HG02571 (cell line): ENCODE measurements around the gene HCN4.

Source experiments
- ATAC-seq: cut with Tn5 transposase; IDR thresholded peaks from one replicate; pipeline ENCODE4 v1.9.1; 2021; ENCODE audit warnings: mild to moderate bottlenecking, moderate library complexity; ENCODE audit not compliant: unreplicated experiment

HCN4 gene

DNA sequence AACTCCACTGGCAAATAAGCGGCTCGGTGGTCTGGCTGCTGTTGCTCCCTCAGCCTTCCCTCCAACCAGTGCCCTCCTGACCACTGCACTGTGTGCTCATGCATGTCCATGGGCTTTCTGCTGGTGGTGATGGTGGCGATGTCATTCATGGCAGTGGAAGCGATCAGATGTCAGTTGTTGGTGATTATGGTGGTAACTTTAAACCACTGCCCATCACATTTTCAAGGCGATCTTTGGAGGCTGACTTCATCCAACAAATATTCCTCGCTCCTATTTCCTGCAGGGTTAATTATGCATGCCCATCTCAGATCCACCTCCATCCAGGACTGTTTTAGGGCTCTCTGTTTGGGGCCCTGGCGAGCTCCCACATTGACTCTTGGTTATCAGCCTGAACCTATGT, 13.4 kb upstream of the HCN4 start:
- no peak for ATAC-seq

DNA sequence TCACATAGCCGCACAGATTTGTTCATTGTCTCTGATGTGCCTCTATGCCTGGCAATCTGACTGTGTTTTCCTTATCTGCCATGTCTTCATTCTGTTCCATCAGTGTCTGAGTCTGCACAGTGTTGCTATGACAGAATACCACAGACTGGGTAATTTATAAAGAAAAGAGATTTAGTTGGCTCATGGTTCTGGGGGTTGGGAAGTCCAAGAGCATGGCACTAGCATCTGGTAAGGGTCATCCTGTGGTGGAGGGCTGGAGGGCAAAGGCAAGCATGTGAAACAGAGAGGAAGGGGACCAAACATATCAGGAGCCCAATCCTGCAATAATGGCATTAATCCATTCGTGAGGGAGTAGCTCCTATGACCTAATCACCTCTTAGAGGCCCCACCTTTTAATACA, 11.9 kb upstream of the HCN4 start:
- no peak for ATAC-seq

DNA sequence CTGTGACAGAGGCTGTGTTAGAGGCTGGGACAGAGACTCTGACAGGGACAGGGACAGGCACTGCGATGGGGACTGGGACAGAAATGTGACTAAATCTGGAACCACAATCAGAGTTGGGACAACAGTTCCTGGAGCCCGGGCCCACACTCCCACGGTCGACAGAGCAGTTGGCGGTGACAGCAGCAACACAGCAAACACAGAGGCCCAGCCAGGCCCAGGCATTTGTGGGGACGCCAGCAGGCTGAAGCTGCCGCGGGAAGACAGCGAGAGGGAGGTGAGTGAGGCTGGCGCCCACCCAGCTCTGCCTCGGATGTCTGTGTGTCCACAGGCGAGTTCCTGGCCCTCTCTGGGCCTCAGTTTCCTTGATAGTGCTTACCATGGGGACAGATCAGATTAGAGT, 9.3 kb upstream of the HCN4 start:
- ATAC-seq: no peak

DNA sequence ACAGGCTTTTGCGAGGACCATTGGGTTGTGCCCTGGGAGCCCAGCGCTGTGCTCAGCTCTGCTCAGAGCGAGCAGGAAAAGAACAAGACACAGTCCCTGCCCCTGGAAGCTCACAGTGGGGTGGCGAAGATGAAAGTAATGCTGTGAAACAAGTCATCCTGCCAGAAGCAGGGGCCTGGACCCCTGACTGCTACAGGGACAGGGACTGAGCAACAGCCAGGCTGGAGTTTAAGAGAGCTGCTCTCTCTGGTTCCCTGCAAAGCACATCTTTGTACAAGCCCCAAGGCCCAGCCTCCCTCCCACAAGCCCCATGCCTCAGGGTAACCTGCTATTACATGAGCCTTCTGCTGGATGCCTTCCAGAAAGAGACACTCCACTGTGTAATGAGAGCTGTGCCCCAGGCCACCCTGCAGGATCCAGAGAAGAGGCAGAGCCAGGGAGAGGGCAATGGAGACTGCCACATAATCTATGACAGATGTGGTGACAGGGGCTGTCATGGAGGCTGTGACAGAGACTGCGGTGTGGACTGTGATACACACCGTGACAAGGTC, 7.1 kb upstream of the HCN4 start:
- ATAC-seq: no peak

DNA sequence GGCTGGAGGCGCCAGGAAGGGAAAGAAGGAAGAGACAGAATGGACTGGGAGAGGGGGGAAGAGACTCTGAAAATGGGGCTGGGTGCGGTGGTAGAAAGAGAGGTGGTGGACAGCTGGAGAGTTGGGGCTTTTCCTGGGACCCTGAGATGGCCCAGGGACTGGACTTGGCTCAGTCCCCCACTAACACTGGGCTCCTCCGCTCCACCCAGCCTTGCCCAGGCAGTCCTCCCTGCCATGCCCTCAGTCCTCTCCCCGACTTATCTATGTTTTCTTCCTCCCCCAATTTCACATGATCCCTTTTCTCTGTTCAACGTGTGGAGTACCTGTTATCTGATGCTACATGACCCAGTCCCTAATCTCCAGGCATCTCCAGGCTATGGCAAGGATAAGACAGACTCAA, 6.3 kb upstream of the HCN4 start:
- ATAC-seq: no peak

DNA sequence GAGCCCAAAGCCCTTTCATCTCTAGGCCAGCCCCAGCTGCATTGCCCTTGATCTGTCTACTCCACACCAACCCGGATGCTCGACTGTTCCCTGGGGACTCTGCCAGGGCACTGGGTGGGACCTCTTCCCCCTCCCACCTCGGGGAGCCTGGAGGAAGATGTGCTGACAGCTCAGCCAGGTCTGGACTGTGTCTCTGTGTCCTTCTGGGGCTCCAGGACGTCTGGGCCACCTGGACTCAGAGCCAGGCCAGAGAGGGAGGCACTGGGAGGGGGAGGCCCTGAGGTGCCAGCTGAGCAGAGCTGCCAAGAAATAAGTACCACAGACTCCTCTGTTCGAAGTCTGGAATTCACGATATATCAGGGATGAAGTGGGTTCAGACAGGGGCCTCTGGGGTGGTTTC, 5.8 kb upstream of the HCN4 start:
- ATAC-seq: no peak

DNA sequence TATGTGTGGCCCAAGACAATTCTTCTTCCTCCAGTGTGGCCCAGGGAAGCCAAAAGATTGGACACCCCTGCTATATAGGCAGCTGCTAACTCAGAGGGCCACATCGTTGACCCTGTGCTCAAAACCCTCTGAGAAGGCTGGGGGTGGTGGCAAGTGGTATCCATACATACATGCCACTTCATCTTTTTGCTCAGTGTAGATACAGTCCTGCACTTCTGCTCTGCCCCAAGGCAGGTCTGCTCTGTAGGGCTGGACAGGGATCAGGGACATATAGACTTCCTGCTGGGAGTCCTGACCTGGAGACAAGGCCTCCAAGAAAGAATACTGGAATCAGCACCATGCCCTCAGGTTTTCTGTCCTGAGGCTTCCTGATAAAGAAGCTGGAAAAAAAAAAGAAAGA, 4.5 kb upstream of the HCN4 start:
- ATAC-seq: no peak

DNA sequence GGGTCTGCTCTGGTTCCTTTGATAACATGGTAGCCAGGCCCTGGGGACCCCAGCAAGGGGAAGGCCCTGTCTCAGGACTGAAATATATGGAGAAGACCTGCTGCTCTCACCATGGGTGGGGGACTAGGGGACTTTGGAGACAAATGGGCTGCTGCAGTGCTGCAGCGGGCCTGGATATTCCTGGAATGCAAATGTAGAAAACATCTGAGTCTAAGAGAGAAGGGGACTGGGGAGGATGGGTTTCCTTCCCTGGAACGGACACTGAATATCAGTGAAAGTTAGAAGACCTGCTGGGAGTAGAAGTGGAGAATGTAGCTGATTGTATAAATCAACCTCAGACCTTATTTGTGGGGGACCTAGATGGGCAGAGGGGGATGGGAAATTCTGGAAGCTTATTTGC, 3.1 kb upstream of the HCN4 start:
- no peak for ATAC-seq

DNA sequence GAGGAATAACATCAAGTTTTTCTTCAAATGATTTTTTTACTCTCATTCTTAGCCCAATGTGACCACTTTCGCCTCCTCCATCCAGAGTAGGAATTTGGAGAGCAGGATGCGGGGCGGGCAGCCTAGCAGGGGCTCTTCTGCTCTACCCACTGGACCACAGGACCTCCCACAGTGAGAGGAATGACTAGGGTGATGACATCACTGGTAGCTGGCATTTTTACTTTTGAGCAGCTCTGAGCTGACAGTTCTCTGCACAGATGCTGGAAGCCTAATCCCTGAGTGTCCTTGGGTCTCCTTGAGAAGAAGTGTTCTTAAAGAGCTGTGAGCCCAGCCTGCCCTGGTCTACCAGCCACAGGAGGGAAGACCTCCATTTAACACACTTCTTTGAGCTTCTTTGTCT, 1.4 kb upstream of the HCN4 start:
- ATAC-seq: no peak

DNA sequence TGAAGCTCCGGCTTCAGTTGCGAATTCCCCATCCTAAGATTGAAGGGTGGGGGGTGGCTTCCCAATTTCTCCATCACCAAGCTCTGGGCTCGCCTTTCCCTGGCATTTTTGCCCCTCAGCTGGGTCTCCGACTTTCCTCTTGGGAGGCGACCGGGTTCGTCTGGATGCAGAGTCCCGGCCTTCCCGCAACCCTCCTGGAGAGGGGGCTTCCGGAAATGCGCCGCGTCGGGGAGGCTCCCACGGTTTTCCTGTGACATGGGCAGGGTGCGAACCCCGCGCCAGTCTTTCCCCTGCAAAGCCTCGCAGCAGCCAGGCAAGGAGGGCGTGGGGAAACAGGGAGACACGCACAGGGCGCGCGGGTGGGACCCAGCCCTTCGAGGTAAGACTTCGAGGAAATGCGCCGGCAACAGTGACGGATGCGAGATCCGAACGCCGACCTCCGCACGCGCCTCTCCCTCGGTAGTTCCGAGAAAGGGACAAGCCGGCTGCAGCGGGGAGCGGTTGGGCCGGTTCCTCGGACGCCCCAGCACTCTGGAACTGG, 466 bp upstream of the HCN4 start:
- no peak for ATAC-seq

DNA sequence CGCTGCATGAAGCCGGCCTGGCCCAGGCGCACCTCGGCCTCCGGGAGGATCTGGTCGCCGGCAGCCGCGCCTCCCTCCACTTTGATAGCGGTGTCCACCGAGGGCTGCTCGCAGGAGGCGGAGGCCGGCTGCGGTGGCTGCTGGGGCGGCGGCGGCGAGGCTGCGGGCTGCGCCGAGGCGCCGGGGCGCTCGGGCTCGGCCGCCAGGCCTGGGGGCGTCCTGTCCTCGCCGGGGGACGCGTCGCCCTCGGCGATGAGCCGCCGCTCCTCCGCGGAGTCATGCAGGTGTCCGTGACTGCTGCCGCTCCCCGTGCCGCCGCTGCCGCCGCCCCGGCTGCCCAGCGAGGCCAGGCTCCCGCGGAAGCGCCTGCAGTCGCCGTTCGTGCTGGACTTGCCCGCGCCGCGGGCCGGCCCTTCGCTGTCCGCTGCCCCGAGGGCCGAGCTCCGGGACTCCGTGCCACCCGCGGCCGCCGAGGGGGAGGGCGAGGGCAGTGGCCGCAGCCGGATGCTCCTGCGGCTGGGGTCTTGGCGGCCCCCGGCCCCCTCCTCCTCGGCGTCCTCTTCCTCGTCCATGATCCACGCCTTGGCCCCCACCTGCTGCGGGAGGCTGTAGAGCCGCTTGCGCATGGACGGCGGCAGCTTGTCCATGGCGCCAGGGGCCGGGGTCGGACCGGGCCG, 996 bp downstream of the HCN4 start:
- ATAC-seq: no peak

DNA sequence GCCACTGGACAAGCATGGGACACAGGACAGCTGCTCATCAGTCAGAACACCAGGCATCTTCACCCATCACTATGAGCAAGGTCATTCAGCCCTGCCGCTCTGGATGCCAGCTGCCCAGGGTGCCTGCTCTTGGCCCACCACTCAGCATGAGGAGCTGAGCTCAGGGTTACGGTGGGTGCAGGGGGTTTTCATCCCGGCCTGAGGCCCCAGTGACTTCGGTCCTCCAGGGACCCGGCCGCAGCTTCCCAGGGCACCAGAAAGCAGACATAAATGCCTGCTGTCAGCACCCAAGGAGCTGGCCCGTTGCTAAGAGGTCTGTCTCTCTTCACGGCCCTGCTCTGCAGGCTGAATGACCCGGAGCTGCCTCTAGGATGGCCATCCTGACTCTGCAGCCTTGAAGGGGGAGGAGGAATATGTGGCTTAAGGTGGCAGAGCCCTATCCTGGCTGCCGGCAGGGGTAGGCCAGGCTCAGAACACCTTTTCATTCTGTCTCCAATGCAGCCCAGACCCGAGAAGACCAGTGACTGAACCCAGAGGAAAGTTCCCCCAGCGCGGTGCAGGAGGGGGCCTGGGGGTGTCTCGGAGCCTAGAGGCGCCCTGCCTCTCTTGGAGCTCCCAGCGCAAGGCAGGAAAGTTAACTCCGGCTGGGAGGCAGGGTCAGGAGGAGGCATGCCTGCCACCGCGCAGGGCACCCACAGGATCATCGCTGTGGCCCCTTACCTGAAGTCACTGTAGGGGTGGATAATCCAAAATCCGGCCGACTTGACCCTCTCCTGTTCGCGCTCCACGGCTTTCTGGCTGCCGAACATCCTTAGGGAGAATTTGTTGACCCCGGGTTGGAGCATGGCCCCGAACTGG, 1.8 kb downstream of the HCN4 start:
- no peak for ATAC-seq

DNA sequence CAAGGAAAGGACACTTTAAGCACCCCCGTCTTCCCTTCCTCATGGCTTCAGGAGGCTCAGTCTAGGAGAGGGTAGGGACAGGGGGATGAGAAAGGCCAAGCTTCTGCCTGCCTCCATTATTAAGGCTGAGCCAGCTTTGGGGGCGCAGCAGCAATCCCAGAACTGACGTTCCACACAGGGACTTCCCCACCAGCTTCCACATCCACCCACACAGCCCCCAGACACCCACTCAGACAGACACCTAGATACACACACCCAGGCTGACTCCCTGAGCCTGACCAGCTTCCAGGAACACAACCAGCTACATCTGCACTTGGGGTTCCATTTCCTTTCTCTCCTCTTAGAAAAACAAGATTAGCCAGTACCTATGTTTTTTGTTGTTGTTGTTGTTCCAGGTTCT, 4.7 kb downstream of the HCN4 start:
- ATAC-seq: no peak

DNA sequence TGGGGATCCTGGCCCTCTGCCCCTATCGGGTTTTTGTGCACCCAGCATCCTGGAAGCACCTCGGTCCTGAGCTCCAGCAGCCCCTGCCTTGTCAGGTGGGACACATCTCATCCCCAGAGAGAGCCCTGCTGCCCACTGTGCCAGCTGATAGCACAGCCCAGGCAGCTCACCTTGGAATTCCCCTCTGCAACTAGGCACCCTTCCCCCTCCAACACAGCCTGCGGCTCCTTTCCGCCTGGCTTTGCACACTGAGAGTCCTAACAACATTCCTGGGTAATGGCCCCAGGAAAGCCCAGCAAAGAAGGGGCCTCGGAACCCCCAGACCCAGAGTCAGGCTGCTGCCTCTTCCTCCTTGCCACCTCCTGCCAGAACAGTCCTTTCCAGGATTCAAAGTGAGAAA, 5.9 kb downstream of the HCN4 start:
- ATAC-seq: no peak

DNA sequence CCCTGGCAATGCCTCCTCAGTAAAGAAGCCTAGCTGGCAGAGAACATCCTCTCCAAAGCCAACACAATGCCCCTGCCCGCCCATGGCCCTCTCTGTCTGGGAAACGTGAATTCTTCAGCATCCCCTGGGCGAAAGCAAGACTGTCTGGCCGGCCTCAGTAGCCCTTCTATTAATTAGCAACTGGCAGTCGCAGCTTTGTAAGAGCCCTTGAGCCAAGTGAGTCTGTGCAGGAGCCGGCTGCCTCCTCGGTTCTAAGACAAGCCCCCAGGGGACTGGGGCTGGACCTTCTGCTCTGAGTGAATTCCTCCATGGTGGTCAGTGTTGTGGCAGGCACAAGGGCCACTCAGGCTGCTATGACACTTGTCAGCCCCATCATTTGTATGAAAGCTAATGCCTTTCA, 7.4 kb downstream of the HCN4 start:
- no peak for ATAC-seq

DNA sequence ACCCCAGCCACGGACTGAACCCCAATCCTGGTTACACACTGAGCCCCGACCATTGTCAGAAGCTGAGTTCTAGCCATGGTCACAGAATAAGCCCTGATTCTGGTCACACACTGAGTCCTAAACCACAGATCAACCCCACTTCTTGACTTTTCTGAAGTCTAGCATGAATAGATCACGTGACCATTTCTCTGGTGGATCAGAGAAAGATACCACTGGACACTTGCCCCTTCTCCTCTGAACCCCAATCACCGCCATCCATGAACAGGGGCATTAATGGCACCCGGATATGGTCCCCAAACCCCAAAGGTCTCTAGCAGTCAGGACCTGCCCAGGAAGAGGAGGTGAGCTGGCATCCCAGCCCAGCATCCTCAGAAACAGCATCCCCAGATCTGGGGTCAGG, 9.1 kb downstream of the HCN4 start:
- ATAC-seq: no peak

DNA sequence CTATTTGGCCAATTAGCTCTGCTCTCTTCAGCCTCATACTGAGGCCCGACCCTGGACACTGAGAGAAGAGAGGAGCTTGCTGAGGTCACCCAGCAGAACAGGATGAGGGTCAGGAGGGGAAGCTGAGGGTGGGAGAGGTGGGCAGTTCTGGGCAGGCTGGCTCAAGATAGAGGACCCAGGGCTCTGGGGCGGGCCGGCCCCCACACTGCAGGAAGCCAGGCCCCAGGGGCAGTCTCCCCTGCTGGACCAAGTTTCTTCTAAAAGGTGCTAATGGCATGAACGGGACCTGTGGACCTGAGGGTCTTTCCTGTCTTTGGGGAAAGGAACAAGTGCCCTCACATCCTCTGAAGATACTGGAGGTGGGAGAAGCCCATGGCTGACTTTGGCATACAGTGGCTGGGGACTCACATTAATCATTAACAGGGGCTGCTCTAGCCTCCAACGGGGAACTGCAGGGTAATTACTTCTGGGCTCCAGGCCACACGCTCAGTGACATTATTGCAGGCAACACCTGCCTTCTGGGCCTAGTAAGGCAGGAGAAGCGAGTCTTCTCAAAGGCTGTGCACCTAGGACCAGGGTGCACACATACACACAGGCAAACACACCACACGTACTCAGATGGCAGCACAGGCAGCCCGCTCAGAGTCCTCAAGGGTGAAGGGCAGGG, 10.6 kb downstream of the HCN4 start:
- no peak for ATAC-seq

DNA sequence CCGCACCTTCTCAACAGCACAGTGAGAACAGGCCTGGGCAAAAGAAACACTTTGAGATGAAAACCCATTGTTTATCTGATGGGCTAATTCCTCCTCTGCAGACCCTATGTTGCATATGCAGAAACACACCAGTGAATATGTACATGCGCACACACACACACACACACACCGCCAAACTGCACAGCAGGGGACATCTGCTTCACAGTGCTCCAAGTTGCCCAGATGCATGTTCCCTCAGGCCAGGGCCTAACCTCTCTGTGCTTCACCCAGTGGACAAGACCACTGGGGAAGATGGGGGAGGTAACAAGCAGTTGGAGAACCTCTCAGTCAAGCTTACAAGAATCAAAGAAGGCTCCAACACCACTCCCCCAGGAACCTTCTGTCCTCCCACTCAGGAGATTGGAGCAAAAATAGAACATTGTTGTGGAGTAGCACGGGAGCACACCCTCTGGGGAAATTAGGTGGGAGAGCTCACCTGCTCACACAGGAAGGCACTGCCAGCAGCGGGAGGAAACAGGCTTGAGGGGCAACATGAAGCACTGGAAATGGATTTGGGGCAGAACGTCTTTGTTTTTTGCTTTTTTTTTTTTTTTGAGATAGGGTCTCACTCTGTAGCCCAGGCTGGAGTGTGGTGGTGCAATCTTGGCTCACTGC, 13.0 kb downstream of the HCN4 start:
- ATAC-seq: no peak

DNA sequence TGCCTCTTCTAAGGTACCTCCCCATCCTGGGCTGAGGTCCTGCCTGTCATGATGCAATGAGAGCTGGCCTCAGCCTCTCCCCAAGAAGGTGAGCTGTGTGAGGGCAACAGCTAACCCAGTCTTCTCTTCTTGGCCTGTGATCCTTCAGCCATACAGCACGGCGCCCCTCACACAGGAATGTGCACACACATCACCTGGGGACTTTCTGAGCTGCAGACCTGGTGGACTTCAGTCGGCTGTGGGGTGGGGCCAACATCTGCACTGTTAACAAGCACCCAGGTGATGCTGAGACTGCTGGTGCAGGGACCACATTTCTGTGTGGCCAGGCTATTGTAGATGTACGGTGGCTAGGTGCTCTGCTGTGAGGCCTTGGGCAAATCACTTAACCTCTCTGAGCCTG, 14.5 kb downstream of the HCN4 start:
- no peak for ATAC-seq

DNA sequence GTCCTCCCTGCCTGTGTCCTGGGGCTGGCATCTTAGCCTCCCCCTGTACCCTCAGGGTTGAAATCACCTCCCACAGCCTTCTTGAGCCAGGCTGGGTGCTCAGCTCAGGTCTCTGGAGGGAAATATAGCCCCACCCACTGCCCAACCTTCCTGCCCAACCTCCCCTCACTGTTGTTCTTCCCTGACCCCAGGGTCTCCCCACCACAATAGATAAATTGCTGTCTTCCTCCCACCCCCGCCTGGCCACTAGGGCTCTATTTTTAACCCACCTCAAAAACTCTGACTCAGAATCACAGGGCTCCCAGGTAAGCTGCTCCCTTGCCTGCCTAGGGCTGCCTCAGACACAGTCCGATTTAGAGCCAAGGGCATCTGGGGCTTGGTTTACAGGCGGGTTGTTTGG, 15.0 kb downstream of the HCN4 start:
- ATAC-seq: no peak

DNA sequence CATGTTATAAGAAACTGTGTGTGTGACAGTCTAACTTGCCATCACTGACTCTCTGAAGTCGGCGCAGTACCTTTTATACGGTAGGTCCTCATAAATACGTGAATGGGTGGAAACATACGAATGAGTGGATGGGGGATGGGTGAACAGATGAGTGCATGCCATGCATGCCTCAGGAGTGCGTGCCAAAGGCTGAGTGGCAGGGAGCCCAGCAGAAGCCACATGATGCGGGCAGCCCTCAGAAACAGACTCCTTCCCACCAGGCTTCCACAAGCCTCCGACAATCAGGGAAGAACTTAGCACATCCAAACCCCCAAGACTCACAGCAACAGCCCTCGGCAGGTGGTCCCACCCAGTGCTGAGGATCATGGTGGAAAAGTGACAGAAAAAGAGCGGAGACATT, 16.7 kb downstream of the HCN4 start:
- ATAC-seq: no peak
